Ectodermal cell (in vitro differentiated cells): ENCODE measurements around the gene NLRP1.

Experiments used
- H3K27ac ChIP-seq: 2 replicates; pipeline ENCODE4 v1.7.0; 2013; ENCODE audit warnings: mild to moderate bottlenecking, low read depth, low read length; ENCODE audit not compliant: insufficient read depth, poor library complexity, severe bottlenecking
- H3K27me3 ChIP-seq: 2 replicates; pipeline ENCODE4 v1.7.0; 2013; ENCODE audit warnings: mild to moderate bottlenecking, low read length; ENCODE audit not compliant: insufficient read depth, control insufficient read depth, poor library complexity, severe bottlenecking
- H3K36me3 ChIP-seq: one replicate; pipeline ENCODE4 v1.7.0; 2013; ENCODE audit warnings: low read length; ENCODE audit not compliant: control insufficient read depth, insufficient read depth
- H3K4me1 ChIP-seq: one replicate; pipeline ENCODE4 v1.7.0; 2013; ENCODE audit warnings: low read length; ENCODE audit not compliant: control insufficient read depth, insufficient read depth
- H3K4me3 ChIP-seq: 2 replicates; pipeline ENCODE4 v1.7.0; 2013; ENCODE audit warnings: low read depth, low read length, control low read depth; ENCODE audit not compliant: insufficient read depth
- H3K9me3 ChIP-seq: 2 replicates; pipeline ENCODE4 v1.7.0; 2013; ENCODE audit warnings: mild to moderate bottlenecking, low read length, moderate library complexity; ENCODE audit not compliant: control insufficient read depth
- WGBS, 2 experiments: methylation state at CpG; one replicate each; pipeline ENCODE4 v1.1.7; 2013; ENCODE audit warnings: missing lambda C conversion rate in 2 of 2; 5-methylcytosine and 5-hydroxymethylcytosine counted together

The NLRP1 gene

GRCh38 chr17:5522476-5522875 lies 61.8 kb downstream of the NLRP1 start:
- WGBS, 2 experiments, result 84 to 96% methylated on average over 1 of the region's 1 CpG
- no peak overlapping the region for H3K4me3 ChIP-seq
- no peak overlapping the region for H3K27ac ChIP-seq
- no peaks in the 10 kb centered on the region for H3K27me3 ChIP-seq
- H3K9me3 ChIP-seq, result no peaks in the 10 kb centered on the region
- H3K36me3 ChIP-seq, result no peaks in the 10 kb centered on the region
- peaks cover 14% of the 10 kb centered on the region for H3K4me1 ChIP-seq

GRCh38 chr17:5516060-5516792 lies 68.1 kb downstream of the NLRP1 start:
- no peaks in the 10 kb centered on the region for H3K9me3 ChIP-seq
- no peaks in the 10 kb centered on the region for H3K36me3 ChIP-seq
- H3K27me3 ChIP-seq, result no peaks in the 10 kb centered on the region
- no peak overlapping the region for H3K4me3 ChIP-seq
- no peak overlapping the region for H3K27ac ChIP-seq
- WGBS, 2 experiments, result 80 to 84% methylated on average over 5 of the region's 5 CpGs
- H3K4me1 ChIP-seq, result no peaks in the 10 kb centered on the region

- no peaks in the 10 kb centered on the region for H3K36me3 ChIP-seq
- no peak overlapping the region for H3K27ac ChIP-seq
- H3K4me1 ChIP-seq, result no peaks in the 10 kb centered on the region
- H3K4me3 ChIP-seq, result no peak overlapping the region
- 95 to 96% methylated on average over 10 of the region's 10 CpGs for WGBS, 2 experiments
- no peaks in the 10 kb centered on the region for H3K9me3 ChIP-seq
- no peaks in the 10 kb centered on the region for H3K27me3 ChIP-seq
These were observed 69.3 kb downstream of the NLRP1 start for GRCh38 chr17:5514976-5515375.

GRCh38 chr17:5513628-5514027 lies 70.7 kb downstream of the NLRP1 start:
- 79 to 82% methylated on average over 7 of the region's 7 CpGs for WGBS, 2 experiments
- H3K27ac ChIP-seq, result no peak overlapping the region
- no peak overlapping the region for H3K4me3 ChIP-seq
- H3K36me3 ChIP-seq, result no peaks in the 10 kb centered on the region
- no peaks in the 10 kb centered on the region for H3K27me3 ChIP-seq
- peaks cover 7% of the 10 kb centered on the region for H3K4me1 ChIP-seq
- H3K9me3 ChIP-seq, result no peaks in the 10 kb centered on the region

- 70 to 72% methylated on average over 17 of the region's 17 CpGs for WGBS, 2 experiments
- no peak overlapping the region for H3K4me3 ChIP-seq
These were observed 72.7 kb downstream of the NLRP1 start for GRCh38 chr17:5511401-5512225.

GRCh38 chr17:5510771-5511170 lies 73.5 kb downstream of the NLRP1 start:
- WGBS, 2 experiments, result 90 to 91% methylated on average over 8 of the region's 8 CpGs
- Histone ChIP-seq H3K9me3 (no peaks in the 10 kb centered on the region), H3K27me3 (no peaks in the 10 kb centered on the region), H3K4me3 (no peak overlapping the region), H3K36me3 (no peaks in the 10 kb centered on the region), H3K4me1 (peaks cover 10% of the 10 kb centered on the region), H3K27ac (no peak overlapping the region)

More at GRCh38 chr17:5511401-5512225, 72.7 kb downstream of the NLRP1 start:
- Histone ChIP-seq H3K4me1 (peaks cover 10% of the 10 kb centered on the region), H3K27ac (no peak overlapping the region), H3K36me3 (no peaks in the 10 kb centered on the region), H3K9me3 (no peaks in the 10 kb centered on the region), H3K27me3 (no peaks in the 10 kb centered on the region)

- Histone ChIP-seq H3K4me3 (no peak overlapping the region), H3K27me3 (no peaks in the 10 kb centered on the region), H3K9me3 (no peaks in the 10 kb centered on the region), H3K36me3 (no peaks in the 10 kb centered on the region), H3K27ac (no peak overlapping the region), H3K4me1 (peaks cover 10% of the 10 kb centered on the region)
- 91 to 92% methylated on average over 8 of the region's 8 CpGs for WGBS, 2 experiments
These were observed 74.8 kb downstream of the NLRP1 start for GRCh38 chr17:5509482-5509881.

- WGBS, 2 experiments, result 27% methylated on average over 4 of the region's 4 CpGs
- Histone ChIP-seq H3K27ac (no peak overlapping the region), H3K4me1 (peaks cover 10% of the 10 kb centered on the region)
These were observed 75.5 kb downstream of the NLRP1 start for GRCh38 chr17:5508810-5509209.

GRCh38 chr17:5506307-5506706 lies 78.0 kb downstream of the NLRP1 start:
- H3K27me3 ChIP-seq, result no peaks in the 10 kb centered on the region
- H3K9me3 ChIP-seq, result no peaks in the 10 kb centered on the region
- H3K36me3 ChIP-seq, result no peaks in the 10 kb centered on the region
- 95 to 97% methylated on average over 5 of the region's 5 CpGs for WGBS, 2 experiments
- no peak overlapping the region for H3K4me3 ChIP-seq
- H3K4me1 ChIP-seq, result peaks cover 17% of the 10 kb centered on the region
- no peak overlapping the region for H3K27ac ChIP-seq

More at GRCh38 chr17:5508810-5509209, 75.5 kb downstream of the NLRP1 start:
- Histone ChIP-seq H3K4me3 (no peak overlapping the region), H3K36me3 (no peaks in the 10 kb centered on the region), H3K9me3 (no peaks in the 10 kb centered on the region), H3K27me3 (no peaks in the 10 kb centered on the region)

GRCh38 chr17:5502552-5502951 lies 81.8 kb downstream of the NLRP1 start:
- Histone ChIP-seq H3K36me3 (no peaks in the 10 kb centered on the region), H3K4me3 (no peak overlapping the region), H3K27me3 (peaks cover 9% of the 10 kb centered on the region), H3K4me1 (peaks cover 8% of the 10 kb centered on the region), H3K27ac (no peak overlapping the region), H3K9me3 (no peaks in the 10 kb centered on the region)
- WGBS, 2 experiments, result 93 to 96% methylated on average over 4 of the region's 4 CpGs
